Heart left ventricle (tissue), 13 donors: ENCODE data around the gene RFX6.

Source experiments
- CTCF ChIP-seq, 12 donors: fragments of 200-600 bp; sonication (generic) in 4 of 12; IDR thresholded peaks; one replicate each; pipeline versions ENCODE4 v1.5.0 to v1.8.0; 2018 to 2022; ENCODE audit warnings: antibody characterized with exemption in 12 of 12, mild to moderate bottlenecking in 5 of 12
- POLR2A ChIP-seq, 2 donors: fragments of 450-650 bp; IDR thresholded peaks; one replicate each; pipeline ENCODE4 v1.6.1; 2017; ENCODE audit warnings: antibody characterized with exemption in 2 of 2, mild to moderate bottlenecking in 2 of 2, moderate library complexity in 2 of 2
- donor health status: ischemic (EF 13 %, LVEDD 7.1; RV severe dilation, severe dysfunction).
- donor health status: DM: no; HTN: yes; CAD: no.
- donor health status: DM: no; HTN: no; CAD: no.
- donor health status: ischemic (EF 25% LVEDD 6.9; RV normal size, moderate dysfunction).
- donor health status: ischemic (EF 25% LVEDD 5.7; RV mildly dilated, moderate dysfunction).
- donor health status: ischemic (EF 35%, LVEDD 5.7; RV mildly dilated, moderate dysfunction).
- donor health status: nonischemic (EF 11% LVEDD 7.7; RV severe dilation, severe dysfunction).
- donor health status: DM: yes; HTN: yes; CAD: no.
- donor health status: PGD.
- donor health status: ischemic (EF 29% LVEDD 5.4; RV normal size, mild dysfunction).
- donor health status: nonischemic (EF 23%, LVEDD 6.1; RV moderate dilation, normal function).

GRCh38 chr6:116836606-116837342 lies 40.3 kb upstream of the RFX6 start:
- TF ChIP-seq CTCF (IDR thresholded peaks at IDR 0.05) (no peak), POLR2A (IDR thresholded peaks at IDR 0.05) (no peak)
